ENCODE data around the gene BOLA1. TPM values are rescaled to one million over a fixed set of nuclear protein-coding genes. Genes with fewer than 3 reads are reported as not detected.
"Not testable (repeated sequence)": the region's sequence is repeated elsewhere in the genome, so short reads cannot be mapped to it uniquely, and the experiment has no call there.

The BOLA1 gene
- total and polyA plus RNA-seq, 2 experiments from 2014 or later, result 18.4 to 26.2 TPM

GRCh38 chr1:149851585-149852213, 47.7 kb upstream of the BOLA1 start:
- peaks cover 11% of the 10 kb centered on the region for H4K20me1 ChIP-seq (replicated peaks; ENCODE audit: insufficient read depth)
- H3K36me3 ChIP-seq (ENCODE audit: insufficient read depth); H3K27ac ChIP-seq (ENCODE audit: low read depth); H3K27me3 ChIP-seq (ENCODE audit: insufficient read depth); H3K36me3 Mint-ChIP-seq (ENCODE audit: low read depth); H3K9me3 Mint-ChIP-seq; H3K4me3 Mint-ChIP-seq; H3K4me2 ChIP-seq; H3K9me2 ChIP-seq (ENCODE audit: insufficient read depth); H3K27ac Mint-ChIP-seq; DNase-seq (ENCODE audit: low spot score); H3K4me3 ChIP-seq; H3F3A ChIP-seq (replicated peaks; ENCODE audit: low read depth); H2AFZ ChIP-seq: not testable (repeated sequence)
- H3K27me3 Mint-ChIP-seq (ENCODE audit: insufficient read depth, low read depth, poor library complexity), result peaks cover 10% of the 10 kb centered on the region
- ATAC-seq, result peak; percentile 25
- H3K4me1 ChIP-seq (ENCODE audit: insufficient read depth), result peaks cover 24% of the 10 kb centered on the region
- peaks cover 35% of the 10 kb centered on the region for H3K79me2 ChIP-seq (replicated peaks; ENCODE audit: insufficient read depth)
- H3K4me1 Mint-ChIP-seq, result peaks cover 25% of the 10 kb centered on the region

GRCh38 chr1:149852263-149852662, 47.1 kb upstream of the BOLA1 start:
- peaks cover 10% of the 10 kb centered on the region for H3K27me3 Mint-ChIP-seq (ENCODE audit: insufficient read depth, low read depth, poor library complexity)
- Histone ChIP-seq H3K79me2 (replicated peaks; ENCODE audit: insufficient read depth) (peaks cover 29% of the 10 kb centered on the region), H3K4me1 (ENCODE audit: insufficient read depth) (peaks cover 19% of the 10 kb centered on the region)
- not testable (repeated sequence) for H3K4me3 Mint-ChIP-seq; H3K36me3 ChIP-seq (ENCODE audit: insufficient read depth); H3K4me3 ChIP-seq; H2AFZ ChIP-seq; H3K27ac ChIP-seq (ENCODE audit: low read depth); H4K20me1 ChIP-seq (replicated peaks; ENCODE audit: insufficient read depth); H3K36me3 Mint-ChIP-seq (ENCODE audit: low read depth); H3K9me3 Mint-ChIP-seq; H3K27ac Mint-ChIP-seq; DNase-seq (ENCODE audit: low spot score); H3K27me3 ChIP-seq (ENCODE audit: insufficient read depth); H3F3A ChIP-seq (replicated peaks; ENCODE audit: low read depth); H3K9me2 ChIP-seq (ENCODE audit: insufficient read depth); H3K4me2 ChIP-seq
- H3K4me1 Mint-ChIP-seq, result peaks cover 19% of the 10 kb centered on the region
- ATAC-seq, result peak; percentile 15

GRCh38 chr1:149860271-149860670, 39.1 kb upstream of the BOLA1 start:
- not testable (repeated sequence) for H3K4me2 ChIP-seq; H3K4me1 ChIP-seq (ENCODE audit: insufficient read depth); H3K4me1 Mint-ChIP-seq; H3K79me2 ChIP-seq (replicated peaks; ENCODE audit: insufficient read depth); H3F3A ChIP-seq (replicated peaks; ENCODE audit: low read depth); H3K27me3 ChIP-seq (ENCODE audit: insufficient read depth); ATAC-seq; H2AFZ ChIP-seq; H3K36me3 Mint-ChIP-seq (ENCODE audit: low read depth); DNase-seq (ENCODE audit: low spot score); H3K27ac Mint-ChIP-seq; H3K9me2 ChIP-seq (ENCODE audit: insufficient read depth); H3K9me3 Mint-ChIP-seq; H4K20me1 ChIP-seq (replicated peaks; ENCODE audit: insufficient read depth); H3K4me3 ChIP-seq; H3K36me3 ChIP-seq (ENCODE audit: insufficient read depth); H3K4me3 Mint-ChIP-seq; H3K27me3 Mint-ChIP-seq (ENCODE audit: insufficient read depth, low read depth, poor library complexity); H3K27ac ChIP-seq (ENCODE audit: low read depth)

GRCh38 chr1:149860684-149861496, 38.5 kb upstream of the BOLA1 start:
- not testable (repeated sequence) for H4K20me1 ChIP-seq (replicated peaks; ENCODE audit: insufficient read depth); H3K27me3 Mint-ChIP-seq (ENCODE audit: insufficient read depth, low read depth, poor library complexity)

GRCh38 chr1:149861497-149862054, 37.8 kb upstream of the BOLA1 start:
- not testable (repeated sequence) for H3K36me3 ChIP-seq (ENCODE audit: insufficient read depth); H2AFZ ChIP-seq; H3K27me3 ChIP-seq (ENCODE audit: insufficient read depth); H3K79me2 ChIP-seq (replicated peaks; ENCODE audit: insufficient read depth); H3K4me1 Mint-ChIP-seq; H3K9me2 ChIP-seq (ENCODE audit: insufficient read depth); H3K27me3 Mint-ChIP-seq (ENCODE audit: insufficient read depth, low read depth, poor library complexity); DNase-seq (ENCODE audit: low spot score); H3K27ac Mint-ChIP-seq; H3K9me3 Mint-ChIP-seq; H3K36me3 Mint-ChIP-seq (ENCODE audit: low read depth); H3K4me3 Mint-ChIP-seq; H4K20me1 ChIP-seq (replicated peaks; ENCODE audit: insufficient read depth); H3K4me1 ChIP-seq (ENCODE audit: insufficient read depth); H3F3A ChIP-seq (replicated peaks; ENCODE audit: low read depth); H3K4me3 ChIP-seq; H3K4me2 ChIP-seq; H3K27ac ChIP-seq (ENCODE audit: low read depth)
- ATAC-seq, result peak; percentile 33

More at GRCh38 chr1:149860684-149861496, 38.5 kb upstream of the BOLA1 start:
- not testable (repeated sequence) for H3K4me3 Mint-ChIP-seq; H3K9me2 ChIP-seq (ENCODE audit: insufficient read depth); H2AFZ ChIP-seq; H3K36me3 ChIP-seq (ENCODE audit: insufficient read depth); DNase-seq (ENCODE audit: low spot score); H3F3A ChIP-seq (replicated peaks; ENCODE audit: low read depth); H3K4me3 ChIP-seq; H3K36me3 Mint-ChIP-seq (ENCODE audit: low read depth); H3K27ac ChIP-seq (ENCODE audit: low read depth); H3K27ac Mint-ChIP-seq; H3K4me2 ChIP-seq; H3K27me3 ChIP-seq (ENCODE audit: insufficient read depth); H3K79me2 ChIP-seq (replicated peaks; ENCODE audit: insufficient read depth); H3K9me3 Mint-ChIP-seq; H3K4me1 ChIP-seq (ENCODE audit: insufficient read depth); H3K4me1 Mint-ChIP-seq
- ATAC-seq, result peak; percentile 75

- H3F3A ChIP-seq (replicated peaks; ENCODE audit: low read depth); H3K27me3 Mint-ChIP-seq (ENCODE audit: insufficient read depth, low read depth, poor library complexity); H3K9me2 ChIP-seq (ENCODE audit: insufficient read depth); H3K4me3 Mint-ChIP-seq; H3K27me3 ChIP-seq (ENCODE audit: insufficient read depth); H3K36me3 ChIP-seq (ENCODE audit: insufficient read depth); H3K4me1 Mint-ChIP-seq; H3K36me3 Mint-ChIP-seq (ENCODE audit: low read depth); H3K4me3 ChIP-seq; H3K4me2 ChIP-seq; H3K79me2 ChIP-seq (replicated peaks; ENCODE audit: insufficient read depth); H3K4me1 ChIP-seq (ENCODE audit: insufficient read depth); DNase-seq (ENCODE audit: low spot score); H4K20me1 ChIP-seq (replicated peaks; ENCODE audit: insufficient read depth); H2AFZ ChIP-seq; ATAC-seq; H3K9me3 Mint-ChIP-seq; H3K27ac Mint-ChIP-seq; H3K27ac ChIP-seq (ENCODE audit: low read depth): not testable (repeated sequence)
Measured at GRCh38 chr1:149866887-149867286, 32.5 kb upstream of the BOLA1 start.
